NCI-H774 (cell line): ENCODE results near the gene TRIM69.

Source experiments
- DNase-seq: peaks from one replicate; lab custom pipeline; 2025; lab: John Stamatoyannopoulos, UW

Gene TRIM69

GRCh38 chr15:44804298-44805046 is 68.1 kb downstream of the TRIM69 start:
- DNase-seq, result no peak

DNA sequence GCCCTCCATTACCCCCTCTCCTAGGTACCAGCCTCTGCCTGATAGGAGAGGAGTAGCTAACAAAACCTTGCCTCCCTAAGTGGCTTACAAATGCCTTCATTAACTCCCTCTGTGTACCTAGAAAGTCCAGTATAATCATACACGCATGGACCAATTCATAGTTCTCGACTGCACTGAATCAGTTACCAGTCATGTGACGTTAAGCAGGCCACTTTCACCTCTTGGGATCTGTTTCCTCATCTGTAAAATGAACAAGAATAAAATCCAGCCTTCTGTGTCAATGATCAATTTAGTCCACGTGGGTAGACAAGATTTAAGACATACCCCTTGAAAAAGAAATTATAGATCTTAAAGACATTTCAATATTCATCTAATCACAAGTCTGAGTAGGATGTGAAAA is 72.2 kb downstream of the TRIM69 start:
- no peak for DNase-seq

DNA sequence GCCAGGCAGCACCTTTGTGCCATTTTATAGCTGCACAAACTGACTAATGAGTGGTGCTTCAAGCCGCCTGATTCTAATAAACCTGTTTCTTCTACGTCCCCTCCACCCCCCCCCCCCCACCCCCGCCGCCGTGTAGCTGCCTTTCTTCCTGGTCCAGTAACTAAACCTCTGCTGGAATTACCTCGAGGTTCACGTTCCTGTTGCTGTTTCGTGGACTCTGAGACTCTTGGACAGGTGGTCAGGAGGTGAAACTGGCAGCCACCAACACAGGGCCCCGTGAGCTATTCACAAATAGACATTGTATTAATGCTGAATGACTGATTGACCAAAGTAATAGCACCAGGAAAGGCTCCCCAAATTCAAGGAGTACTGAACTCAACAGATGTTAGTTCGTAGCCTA is 73.9 kb downstream of the TRIM69 start:
- DNase-seq, result no peak

GRCh38 chr15:44811337-44811736 is 75.0 kb downstream of the TRIM69 start:
- peak; percentile 75 for DNase-seq

DNA sequence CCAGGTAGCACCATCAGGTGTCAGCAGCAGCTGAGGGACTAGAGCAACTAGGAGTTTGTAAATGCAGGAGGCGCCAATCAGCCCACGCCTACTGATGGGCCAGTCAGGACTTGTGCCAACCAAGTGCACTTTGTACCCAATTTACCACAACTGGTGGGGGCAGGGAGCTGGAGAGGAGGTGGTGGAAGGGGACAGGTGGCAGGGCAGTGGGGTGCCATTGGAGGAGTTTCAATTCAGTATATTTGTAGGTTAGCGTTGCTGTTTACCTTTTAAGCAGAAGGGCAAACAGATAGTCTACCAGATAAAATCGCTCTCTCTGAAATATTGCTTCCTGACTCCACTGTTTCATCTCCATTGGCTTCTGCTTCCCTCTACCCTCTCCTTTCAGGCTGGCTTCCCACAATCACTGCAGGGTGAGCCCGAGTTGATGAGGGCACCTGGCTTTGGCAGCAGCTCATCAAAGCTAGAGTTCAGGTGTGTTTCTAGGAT is 75.7 kb downstream of the TRIM69 start:
- DNase-seq, result peak; percentile 90

DNA sequence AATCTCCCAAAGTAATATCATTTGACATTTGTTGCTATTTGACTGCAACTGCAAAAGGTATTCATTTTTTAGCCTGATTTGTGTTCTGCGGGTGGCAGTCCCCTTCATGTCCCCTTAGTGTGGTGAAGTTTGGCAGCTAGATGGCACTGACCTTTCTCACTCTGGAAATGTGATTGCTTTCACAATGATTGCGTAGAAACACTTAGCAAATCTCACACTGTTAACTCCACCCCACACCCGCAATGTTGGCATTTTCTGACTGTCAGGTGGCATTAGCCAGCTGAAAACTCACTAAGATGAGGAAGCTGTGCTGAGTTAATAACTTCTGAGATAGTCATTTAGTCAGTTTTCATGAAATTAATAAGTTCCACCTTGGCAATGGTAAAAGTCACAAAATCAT is 76.9 kb downstream of the TRIM69 start:
- DNase-seq, result peak; percentile 42
